K562 (cell line): ENCODE results near the gene WFIKKN1.

Source experiments
- CHD1 ChIP-seq: fragments of 200-600 bp; sonication (generic); IDR thresholded peaks from one replicate; pipeline ENCODE4 v1.6.1; 2012; ENCODE audit warnings: mild to moderate bottlenecking, moderate library complexity, low read length, inconsistent platforms
- ELF2 ChIP-seq: fragments of 250-450 bp; sonication (Bioruptor Pico); IDR thresholded peaks from 2 replicates; pipeline ENCODE4 v1.5.0; 2021; ENCODE audit warnings: mild to moderate bottlenecking
- JUN ChIP-seq, 2 experiments: sonication (generic) in 1 of 2; formaldehyde crosslinking in 1 of 2; IDR thresholded peaks; 2 replicates each; pipeline versions ENCODE4 v1.6.1 to v1.8.0; 2012 to 2022; ENCODE audit warnings: borderline replicate concordance in 2 of 2, mild to moderate bottlenecking in 2 of 2, improper control_type of control experiment in 1 of 2, low read depth in 1 of 2, low read length in 1 of 2, missing genetic modification reagents in 1 of 2
- KLF13 ChIP-seq: fragments of 450-650 bp; IDR thresholded peaks from 2 replicates; pipeline ENCODE4 v1.6.1; 2016; ENCODE audit warnings: missing genetic modification characterization, low read depth, mild to moderate bottlenecking, missing compliant biosample characterization, moderate library complexity, borderline replicate concordance
- MAFG ChIP-seq: fragments of 450-650 bp; conservative IDR thresholded peaks from 2 replicates; pipeline ENCODE4 v1.6.1; 2016; ENCODE audit warnings: missing genetic modification characterization, missing compliant biosample characterization
- MAFK ChIP-seq: IDR thresholded peaks from 2 replicates; pipeline ENCODE4 v1.6.1; 2011; ENCODE audit warnings: low read length, improper control_type of control experiment
- NFYB ChIP-seq: IDR thresholded peaks from 2 replicates; pipeline ENCODE4 v1.6.1; 2011; ENCODE audit warnings: mild to moderate bottlenecking, moderate library complexity; ENCODE audit not compliant: insufficient read length; ENCODE audit errors: extremely low read depth
- SP1 ChIP-seq: sonication (generic); formaldehyde crosslinking; IDR thresholded peaks from 2 replicates; pipeline ENCODE4 v1.8.1; 2022; ENCODE audit warnings: mild to moderate bottlenecking, missing genetic modification reagents
- TAF1 ChIP-seq: IDR thresholded peaks from 2 replicates; pipeline ENCODE4 v1.6.1; 2011; ENCODE audit warnings: mild to moderate bottlenecking, low read length, moderate library complexity; ENCODE audit not compliant: insufficient read depth, control insufficient read depth, severe bottlenecking; ENCODE audit errors: extremely low read depth
- ZNF274 ChIP-seq: IDR thresholded peaks from 2 replicates; pipeline ENCODE4 v1.6.1; 2011; ENCODE audit warnings: low read depth, mild to moderate bottlenecking, low read length, moderate library complexity, borderline replicate concordance
- TF ChIP-seq, protein P1 (sequence below): IDR thresholded peaks from 2 replicates; pipeline ENCODE4 v1.6.1; 2011; ENCODE audit warnings: borderline replicate concordance, low read depth, mild to moderate bottlenecking, moderate library complexity, low read length; ENCODE audit not compliant: insufficient read depth, poor library complexity, severe bottlenecking
- TF ChIP-seq, protein P2 (sequence below), 2 experiments: fragments of 200-800 bp in 1 of 2; sonication (Bioruptor generic) in 1 of 2; sonication (generic) in 1 of 2; formaldehyde crosslinking in 1 of 2; IDR thresholded peaks in 1 of 2; conservative IDR thresholded peaks in 1 of 2; 2 replicates each; pipeline versions ENCODE4 v1.5.0 to v1.6.1; 2016 to 2020; ENCODE audit warnings: missing compliant biosample characterization in 1 of 2, missing genetic modification characterization in 1 of 2, missing genetic modification reagents in 1 of 2
- TF ChIP-seq, protein P3 (sequence below), 3 experiments: IDR thresholded peaks in 2 of 3; conservative IDR thresholded peaks in 1 of 3; 2 replicates each; pipeline ENCODE4 v1.5.1; 2011 to 2012; ENCODE audit warnings: low read length in 3 of 3, mild to moderate bottlenecking in 3 of 3, control low read depth in 2 of 3, improper control_type of control experiment in 1 of 3, inconsistent platforms in 1 of 3, low read depth in 1 of 3, mixed read lengths in 1 of 3, moderate library complexity in 1 of 3; ENCODE audit not compliant: insufficient read depth in 2 of 3

DNA sequence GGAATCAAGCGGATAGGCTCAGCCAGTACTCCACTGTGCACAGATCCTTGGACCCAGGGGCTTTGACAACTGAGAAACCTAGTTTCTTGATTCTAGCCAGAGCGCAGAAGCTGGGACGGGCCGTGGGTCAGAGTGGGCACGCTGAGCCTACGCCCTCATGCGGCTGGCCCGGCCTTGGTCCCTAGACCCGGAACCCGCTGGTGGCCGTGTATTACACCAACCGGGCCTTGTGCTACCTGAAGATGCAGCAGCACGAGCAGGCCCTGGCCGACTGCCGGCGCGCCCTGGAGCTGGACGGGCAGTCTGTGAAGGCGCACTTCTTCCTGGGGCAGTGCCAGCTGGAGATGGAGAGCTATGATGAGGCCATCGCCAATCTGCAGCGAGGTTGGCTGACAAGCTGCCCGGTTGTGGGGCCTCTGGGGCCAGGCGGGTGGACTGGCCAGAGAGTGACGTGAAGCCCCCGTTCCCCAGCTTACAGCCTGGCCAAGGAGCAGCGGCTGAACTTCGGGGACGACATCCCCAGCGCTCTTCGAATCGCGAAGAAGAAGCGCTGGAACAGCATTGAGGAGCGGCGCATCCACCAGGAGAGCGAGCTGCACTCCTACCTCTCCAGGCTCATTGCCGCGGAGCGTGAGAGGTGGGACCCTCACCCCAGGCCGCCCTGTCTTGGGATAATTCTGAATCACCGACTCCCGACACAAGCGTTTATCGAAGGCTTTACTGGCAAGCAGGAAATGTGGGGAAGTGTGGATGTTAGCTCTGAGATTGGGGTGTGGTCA is 50.4 kb downstream of the WFIKKN1 start:
- TF ChIP-seq TAF1 (no peak), SP1 (CRISPR knock-in tag) (no peak; the same call in 1 of the 2 replicates), ELF2 (no peak), JUN (IDR thresholded peaks at IDR 0.05; ENCODE audit: borderline replicate concordance, low read depth, low read length) (no peak), JUN (CRISPR knock-in tag; IDR thresholded peaks at IDR 0.05; ENCODE audit: borderline replicate concordance) (no peak), MAFK (no peak), ZNF274 (no peak), KLF13 (tag) (no peak), CHD1 (no peak), MAFG (tag) (no peak), NFYB (no peak)
- TF ChIP-seq, protein P1, sequence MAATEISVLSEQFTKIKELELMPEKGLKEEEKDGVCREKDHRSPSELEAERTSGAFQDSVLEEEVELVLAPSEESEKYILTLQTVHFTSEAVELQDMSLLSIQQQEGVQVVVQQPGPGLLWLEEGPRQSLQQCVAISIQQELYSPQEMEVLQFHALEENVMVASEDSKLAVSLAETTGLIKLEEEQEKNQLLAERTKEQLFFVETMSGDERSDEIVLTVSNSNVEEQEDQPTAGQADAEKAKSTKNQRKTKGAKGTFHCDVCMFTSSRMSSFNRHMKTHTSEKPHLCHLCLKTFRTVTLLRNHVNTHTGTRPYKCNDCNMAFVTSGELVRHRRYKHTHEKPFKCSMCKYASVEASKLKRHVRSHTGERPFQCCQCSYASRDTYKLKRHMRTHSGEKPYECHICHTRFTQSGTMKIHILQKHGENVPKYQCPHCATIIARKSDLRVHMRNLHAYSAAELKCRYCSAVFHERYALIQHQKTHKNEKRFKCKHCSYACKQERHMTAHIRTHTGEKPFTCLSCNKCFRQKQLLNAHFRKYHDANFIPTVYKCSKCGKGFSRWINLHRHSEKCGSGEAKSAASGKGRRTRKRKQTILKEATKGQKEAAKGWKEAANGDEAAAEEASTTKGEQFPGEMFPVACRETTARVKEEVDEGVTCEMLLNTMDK = peak; percentile 35
- TF ChIP-seq, protein P2, sequence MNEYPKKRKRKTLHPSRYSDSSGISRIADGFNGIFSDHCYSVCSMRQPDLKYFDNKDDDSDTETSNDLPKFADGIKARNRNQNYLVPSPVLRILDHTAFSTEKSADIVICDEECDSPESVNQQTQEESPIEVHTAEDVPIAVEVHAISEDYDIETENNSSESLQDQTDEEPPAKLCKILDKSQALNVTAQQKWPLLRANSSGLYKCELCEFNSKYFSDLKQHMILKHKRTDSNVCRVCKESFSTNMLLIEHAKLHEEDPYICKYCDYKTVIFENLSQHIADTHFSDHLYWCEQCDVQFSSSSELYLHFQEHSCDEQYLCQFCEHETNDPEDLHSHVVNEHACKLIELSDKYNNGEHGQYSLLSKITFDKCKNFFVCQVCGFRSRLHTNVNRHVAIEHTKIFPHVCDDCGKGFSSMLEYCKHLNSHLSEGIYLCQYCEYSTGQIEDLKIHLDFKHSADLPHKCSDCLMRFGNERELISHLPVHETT (CRISPR knock-in tag; conservative IDR thresholded peaks at IDR 0.05 in 1 of 2, IDR thresholded peaks at IDR 0.05 in 1 of 2) = no peak
- TF ChIP-seq, protein P3, sequence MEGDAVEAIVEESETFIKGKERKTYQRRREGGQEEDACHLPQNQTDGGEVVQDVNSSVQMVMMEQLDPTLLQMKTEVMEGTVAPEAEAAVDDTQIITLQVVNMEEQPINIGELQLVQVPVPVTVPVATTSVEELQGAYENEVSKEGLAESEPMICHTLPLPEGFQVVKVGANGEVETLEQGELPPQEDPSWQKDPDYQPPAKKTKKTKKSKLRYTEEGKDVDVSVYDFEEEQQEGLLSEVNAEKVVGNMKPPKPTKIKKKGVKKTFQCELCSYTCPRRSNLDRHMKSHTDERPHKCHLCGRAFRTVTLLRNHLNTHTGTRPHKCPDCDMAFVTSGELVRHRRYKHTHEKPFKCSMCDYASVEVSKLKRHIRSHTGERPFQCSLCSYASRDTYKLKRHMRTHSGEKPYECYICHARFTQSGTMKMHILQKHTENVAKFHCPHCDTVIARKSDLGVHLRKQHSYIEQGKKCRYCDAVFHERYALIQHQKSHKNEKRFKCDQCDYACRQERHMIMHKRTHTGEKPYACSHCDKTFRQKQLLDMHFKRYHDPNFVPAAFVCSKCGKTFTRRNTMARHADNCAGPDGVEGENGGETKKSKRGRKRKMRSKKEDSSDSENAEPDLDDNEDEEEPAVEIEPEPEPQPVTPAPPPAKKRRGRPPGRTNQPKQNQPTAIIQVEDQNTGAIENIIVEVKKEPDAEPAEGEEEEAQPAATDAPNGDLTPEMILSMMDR (IDR thresholded peaks at IDR 0.05 in 2 of 3, conservative IDR thresholded peaks at IDR 0.05 in 1 of 3; ENCODE audit: insufficient read depth in 2 of 3, low read depth in 1 of 3, low read length in 3 of 3) = peak in 2 of 3 experiments; percentile 36; a peak in 5 of 6 replicates
